ENCODE results near the gene AP1G2. TPM values are rescaled to one million over a fixed set of nuclear protein-coding genes. Genes with fewer than 3 reads are reported as not detected.

Gene AP1G2
- polyA plus RNA-seq, 1 experiment: 8.2 TPM

DNA sequence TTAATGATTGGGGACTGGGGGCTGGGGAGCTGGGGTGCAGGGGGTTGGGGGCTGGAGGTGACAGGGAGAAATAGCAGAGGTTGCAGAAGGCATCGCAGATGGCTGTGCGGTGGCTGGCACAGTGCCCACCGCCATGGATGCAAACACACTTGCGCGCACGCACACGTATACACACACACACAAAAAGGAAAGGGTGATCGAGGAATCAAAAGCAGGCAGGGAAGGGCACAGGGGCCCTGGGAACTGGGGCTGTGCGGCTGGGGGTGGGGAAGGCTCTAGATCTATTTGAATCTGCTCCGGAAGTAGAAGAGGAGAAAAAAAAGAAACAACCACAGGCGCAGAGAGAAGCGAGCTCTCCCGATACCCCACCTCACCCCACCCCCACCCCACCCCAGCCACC lies 55.4 kb downstream of the AP1G2 start:
- CTCF ChIA-PET: interaction anchor here (0.6 to 0.8 kb wide), 2 partner anchors 26 to 33 kb away, joined by 3 to 5 read pairs; no protein-coding TSS in a partner anchor
- no peaks in the 10 kb centered on the region for H3K27me3 ChIP-seq (ENCODE audit: control insufficient read depth, insufficient read depth, low read length)
- H3K27ac ChIP-seq (ENCODE audit: low read depth, low read length): no peak overlapping the region
- TF ChIP-seq, protein P1, sequence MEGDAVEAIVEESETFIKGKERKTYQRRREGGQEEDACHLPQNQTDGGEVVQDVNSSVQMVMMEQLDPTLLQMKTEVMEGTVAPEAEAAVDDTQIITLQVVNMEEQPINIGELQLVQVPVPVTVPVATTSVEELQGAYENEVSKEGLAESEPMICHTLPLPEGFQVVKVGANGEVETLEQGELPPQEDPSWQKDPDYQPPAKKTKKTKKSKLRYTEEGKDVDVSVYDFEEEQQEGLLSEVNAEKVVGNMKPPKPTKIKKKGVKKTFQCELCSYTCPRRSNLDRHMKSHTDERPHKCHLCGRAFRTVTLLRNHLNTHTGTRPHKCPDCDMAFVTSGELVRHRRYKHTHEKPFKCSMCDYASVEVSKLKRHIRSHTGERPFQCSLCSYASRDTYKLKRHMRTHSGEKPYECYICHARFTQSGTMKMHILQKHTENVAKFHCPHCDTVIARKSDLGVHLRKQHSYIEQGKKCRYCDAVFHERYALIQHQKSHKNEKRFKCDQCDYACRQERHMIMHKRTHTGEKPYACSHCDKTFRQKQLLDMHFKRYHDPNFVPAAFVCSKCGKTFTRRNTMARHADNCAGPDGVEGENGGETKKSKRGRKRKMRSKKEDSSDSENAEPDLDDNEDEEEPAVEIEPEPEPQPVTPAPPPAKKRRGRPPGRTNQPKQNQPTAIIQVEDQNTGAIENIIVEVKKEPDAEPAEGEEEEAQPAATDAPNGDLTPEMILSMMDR (IDR thresholded peaks at IDR 0.05; ENCODE audit: low read depth, low read length): no peak
- no peak for DNase-seq (ENCODE audit: low read depth, low spot score)
- H3K9me3 ChIP-seq (ENCODE audit: control insufficient read depth, insufficient read depth, low read length): no peaks in the 10 kb centered on the region
- POLR2A ChIA-PET: no interaction called here
- peak overlapping the region; percentile 21 for H3K4me3 ChIP-seq (ENCODE audit: low read depth, low read length)

Other genes starting within 250 kb of the AP1G2 start
- gene PABPN1, start 246.3 kb downstream of the AP1G2 start, polyA plus RNA-seq (2011; rRNA removed): 174 and 182 TPM in 2 replicates
- 17.4 and 27.0 TPM in 2 replicates for gene SLC22A17, start 214.9 kb downstream of the AP1G2 start, polyA plus RNA-seq (2011; rRNA removed)
- gene EFS, start 202.6 kb downstream of the AP1G2 start, polyA plus RNA-seq (2011; rRNA removed): 5.3 and 6.6 TPM in 2 replicates
- not detected in 2 replicates for gene IL25, start 195.0 kb downstream of the AP1G2 start, polyA plus RNA-seq (2011; rRNA removed)
- gene CMTM5, start 190.7 kb downstream of the AP1G2 start, polyA plus RNA-seq (2011; rRNA removed): 0.37 and 0.47 TPM in 2 replicates
- not detected in 2 replicates for gene MYH6, start 159.5 kb downstream of the AP1G2 start, polyA plus RNA-seq (2011; rRNA removed)
- gene MYH7, start 132.1 kb downstream of the AP1G2 start, polyA plus RNA-seq (2011; rRNA removed): not detected in 2 replicates
- 43.3 and 49.8 TPM in 2 replicates for gene NGDN, start 98.1 kb downstream of the AP1G2 start, polyA plus RNA-seq (2011; rRNA removed)
- gene ZFHX2, start 16.0 kb downstream of the AP1G2 start, polyA plus RNA-seq (2011; rRNA removed): 0.09 and 0.14 TPM in 2 replicates
- 4.9 and 9.3 TPM in 2 replicates for gene THTPA, start 11.5 kb downstream of the AP1G2 start, polyA plus RNA-seq (2011; rRNA removed)
- gene JPH4, start 11.0 kb upstream of the AP1G2 start, polyA plus RNA-seq (2011; rRNA removed): not detected in 2 replicates
- 0.09 and 0.15 TPM in 2 replicates for gene DHRS2, start 68.6 kb upstream of the AP1G2 start, polyA plus RNA-seq (2011; rRNA removed)